HPDE6-E6E7 (cell line): ENCODE results near the gene MALT1.

Experiments used
- DNase-seq: peaks from one replicate; pipeline ENCODE4 v3.0.0; 2011; ENCODE audit warnings: missing footprints; ENCODE audit errors: extremely low spot score

The MALT1 gene

DNA sequence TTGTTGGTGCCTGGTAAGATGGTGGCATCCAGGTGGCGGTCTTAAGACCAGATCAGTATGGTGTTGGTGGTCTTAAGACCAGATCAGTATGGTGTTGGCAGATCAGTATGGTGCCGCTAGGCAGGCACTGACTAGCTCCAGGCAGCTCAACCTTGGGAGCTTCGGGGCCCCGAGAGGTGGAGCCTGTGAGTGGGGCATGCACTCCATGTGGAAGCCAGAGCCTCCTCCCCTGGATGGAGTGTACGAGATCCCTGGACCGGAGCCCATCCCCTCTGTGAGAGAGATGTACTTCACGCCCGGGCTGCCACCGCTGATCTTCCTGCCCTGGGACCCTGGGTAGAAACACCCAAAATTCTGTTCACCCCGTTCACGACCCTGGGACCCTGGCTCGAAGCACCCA, 19.0 kb downstream of the MALT1 start:
- no peak for DNase-seq

DNA sequence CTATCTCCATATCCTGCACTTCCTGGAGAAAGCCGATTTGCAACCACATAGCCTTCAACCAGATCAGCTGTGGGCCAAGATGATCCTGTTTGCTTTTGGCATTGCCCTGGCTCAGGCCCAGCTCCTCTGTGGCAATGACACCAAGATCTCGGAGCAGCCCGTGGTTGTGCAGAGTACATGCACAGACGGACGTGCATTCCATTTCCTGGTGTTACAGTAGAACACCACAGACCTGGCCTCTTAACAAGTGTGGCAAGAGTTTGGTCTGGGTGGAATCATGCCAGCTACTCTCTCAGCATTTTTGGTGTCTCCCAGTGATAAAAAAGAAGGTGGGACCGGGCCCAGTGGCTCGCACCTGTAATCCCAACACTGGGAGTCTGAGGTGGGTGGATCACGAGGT, 20.0 kb downstream of the MALT1 start:
- no peak for DNase-seq

DNA sequence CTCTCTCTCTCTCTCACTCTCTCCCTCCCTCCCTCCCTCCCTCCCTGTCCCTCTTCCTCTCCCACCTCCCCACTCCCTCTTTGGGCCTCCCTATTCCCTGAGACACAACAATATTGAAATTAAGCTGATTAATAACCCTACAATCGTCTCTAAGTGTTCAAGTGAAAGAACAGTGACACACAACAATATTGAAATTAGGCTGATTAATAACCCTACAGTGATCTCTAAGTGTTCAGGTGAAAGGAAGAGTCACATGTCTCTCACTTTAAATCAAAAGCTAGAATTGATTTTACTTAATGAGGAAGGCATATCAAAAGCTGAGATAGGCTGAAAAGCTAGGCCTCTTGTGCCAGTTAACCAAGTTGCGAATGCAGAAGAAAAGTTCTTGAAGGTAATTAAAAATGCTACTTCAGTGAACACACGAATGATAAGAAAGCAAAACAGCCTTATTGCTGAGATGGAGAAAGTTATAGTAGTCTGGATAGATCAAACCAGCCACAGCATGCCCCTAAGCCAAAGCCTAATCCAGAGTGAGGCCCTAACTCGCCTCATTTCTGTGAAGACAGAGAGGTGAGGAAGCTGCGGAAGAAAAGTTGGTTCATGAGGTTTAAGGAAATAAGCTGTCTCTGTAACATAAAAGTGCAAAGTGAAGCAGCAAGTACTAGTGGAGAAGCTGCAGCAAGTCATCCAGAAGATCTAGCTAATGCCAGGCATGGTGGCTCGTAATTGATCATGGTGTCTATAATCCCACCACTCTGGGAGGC, 21.3 kb downstream of the MALT1 start:
- DNase-seq: no peak

DNA sequence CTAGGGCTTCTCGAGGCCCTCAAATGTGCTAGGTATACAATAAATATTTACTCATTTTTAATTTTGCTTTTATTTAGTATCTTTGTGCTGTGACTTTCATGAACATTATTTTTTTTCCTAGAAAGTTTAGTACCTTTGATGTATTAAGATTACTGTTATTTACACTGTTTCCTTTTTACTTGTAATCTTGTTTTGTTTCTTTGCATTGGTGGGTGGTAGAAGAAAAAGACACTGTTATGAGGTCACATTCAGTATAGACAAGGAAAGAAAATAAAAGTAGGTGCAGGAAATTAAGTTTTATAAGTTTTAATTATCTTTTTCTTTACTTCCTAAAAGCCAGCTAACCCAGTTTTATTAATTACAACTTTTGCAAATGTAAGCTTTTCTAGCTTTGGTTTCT, 23.0 kb downstream of the MALT1 start:
- DNase-seq: no peak

DNA sequence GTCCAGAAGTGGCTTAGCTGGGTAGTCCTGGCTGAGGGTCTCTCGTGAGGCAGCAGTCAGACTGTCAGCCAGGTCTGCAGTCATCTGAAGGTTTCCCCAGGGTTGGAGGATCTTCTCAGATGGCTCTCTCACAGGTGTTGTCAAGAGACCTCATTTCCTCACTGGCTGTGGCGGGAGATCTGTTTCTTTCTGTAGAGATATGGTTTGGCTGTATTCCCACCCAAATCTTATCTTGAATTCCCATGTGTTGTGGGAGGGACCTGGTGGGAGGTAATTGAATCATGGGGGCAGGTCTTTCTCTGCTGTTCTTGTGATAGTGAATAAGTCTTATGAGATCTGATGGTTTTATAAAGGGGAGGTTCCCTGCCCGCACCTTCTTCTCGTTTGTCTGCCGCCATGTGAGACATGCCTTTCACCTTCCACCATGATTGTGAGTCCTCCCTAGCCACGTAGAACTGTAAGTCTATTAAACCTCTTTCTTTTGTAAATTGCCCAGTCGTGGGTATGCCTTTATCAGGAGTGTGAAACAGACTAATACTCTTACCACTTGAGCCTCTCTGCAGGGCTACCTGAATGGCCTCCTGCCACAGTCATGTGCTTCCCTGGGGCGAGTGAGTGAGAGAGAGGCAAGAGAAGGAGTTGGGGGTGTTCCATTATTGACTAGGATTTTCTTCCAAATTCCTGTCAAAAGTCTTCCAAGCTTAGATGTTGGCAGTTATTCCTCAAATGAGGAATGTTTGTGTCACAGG, 23.6 kb downstream of the MALT1 start:
- DNase-seq: no peak

DNA sequence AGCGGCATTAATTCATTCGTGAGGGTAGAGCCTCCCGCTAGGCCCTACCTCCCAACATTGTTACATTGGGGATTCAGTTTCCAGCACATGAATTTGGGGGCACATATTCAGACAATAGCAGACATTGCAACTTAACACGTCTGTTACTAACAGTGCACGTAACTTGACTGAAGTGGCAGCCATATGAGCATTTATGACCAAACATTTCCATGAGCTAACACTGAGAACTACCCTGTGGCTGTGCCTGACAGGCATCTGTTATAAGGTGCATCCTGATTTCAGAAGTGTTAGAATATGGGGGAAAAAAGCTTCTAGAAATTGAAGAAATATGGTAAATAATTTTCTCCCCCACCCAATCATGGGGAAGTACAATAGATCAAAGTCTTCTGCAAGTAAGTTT, 24.5 kb downstream of the MALT1 start:
- DNase-seq: no peak

DNA sequence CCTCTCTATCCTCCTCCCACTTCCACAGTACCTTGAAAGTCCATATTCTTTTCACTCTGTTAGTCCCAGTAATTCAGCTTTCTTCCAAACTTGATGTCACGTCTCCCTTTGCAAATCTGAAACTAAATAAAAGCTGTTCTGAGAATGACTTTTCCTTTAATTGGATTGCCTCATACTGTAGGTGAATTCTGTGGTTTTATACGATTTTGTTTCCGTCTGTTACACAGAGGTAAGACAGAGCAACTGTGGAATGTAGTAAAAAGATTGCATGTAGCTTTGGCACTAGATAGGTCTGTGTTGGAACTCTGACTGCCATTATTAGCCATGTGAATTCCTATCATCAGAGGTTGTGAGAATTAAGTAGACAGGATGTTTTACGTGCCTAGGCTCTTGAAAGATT, 25.9 kb downstream of the MALT1 start:
- DNase-seq: no peak

DNA sequence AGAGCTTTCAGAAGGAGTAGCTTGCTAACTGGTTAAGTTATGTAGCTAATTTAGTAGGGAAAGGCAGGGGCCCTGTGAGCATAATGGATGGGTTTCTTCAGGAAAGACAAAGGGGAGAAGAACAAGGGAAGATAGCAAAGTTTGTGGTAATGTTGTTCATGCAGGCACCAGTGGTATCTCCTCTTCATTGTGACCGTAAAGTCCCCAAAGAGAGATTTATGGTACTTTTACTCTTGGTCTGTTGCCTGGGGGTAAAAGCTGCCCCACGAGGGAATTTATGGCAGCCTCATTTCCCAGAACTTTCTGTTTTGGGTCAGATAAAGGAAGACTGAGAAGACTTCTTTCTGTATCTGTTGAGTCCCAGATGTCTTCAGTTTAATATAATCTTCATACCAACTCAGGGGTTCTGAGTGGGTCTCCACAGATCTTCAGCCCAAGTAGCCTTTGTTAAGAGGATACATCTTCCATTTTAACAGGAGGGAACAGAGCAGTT, 27.5 kb downstream of the MALT1 start:
- no peak for DNase-seq

DNA sequence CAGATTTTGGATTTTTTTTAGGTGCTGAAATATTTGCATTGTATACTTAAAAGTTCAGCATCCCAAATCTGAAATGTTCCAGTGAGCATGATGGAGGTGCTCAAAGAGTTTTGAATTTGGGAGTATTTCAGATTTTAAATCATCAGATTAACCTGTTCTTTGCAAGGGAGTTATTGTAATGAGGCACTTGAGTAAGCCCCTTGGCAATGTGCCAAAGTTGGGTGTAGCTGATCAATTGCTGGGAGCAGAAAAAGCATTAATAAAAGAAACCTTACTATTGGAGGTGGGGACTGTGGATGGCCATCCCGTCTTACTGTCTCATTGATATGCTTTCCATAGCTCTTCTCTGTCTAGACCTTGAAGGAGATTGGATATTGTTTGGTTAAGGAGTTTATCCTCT, 28.3 kb downstream of the MALT1 start:
- DNase-seq: no peak

GRCh38 chr18:58700209-58700608, 28.9 kb downstream of the MALT1 start:
- no peak for DNase-seq

- DNase-seq: no peak
Observed at GRCh38 chr18:58712930-58713329, 41.7 kb downstream of the MALT1 start.

GRCh38 chr18:58714259-58714658, 43.0 kb downstream of the MALT1 start:
- DNase-seq: no peak

- DNase-seq: no peak
Observed at GRCh38 chr18:58714821-58715220, 43.6 kb downstream of the MALT1 start.

DNA sequence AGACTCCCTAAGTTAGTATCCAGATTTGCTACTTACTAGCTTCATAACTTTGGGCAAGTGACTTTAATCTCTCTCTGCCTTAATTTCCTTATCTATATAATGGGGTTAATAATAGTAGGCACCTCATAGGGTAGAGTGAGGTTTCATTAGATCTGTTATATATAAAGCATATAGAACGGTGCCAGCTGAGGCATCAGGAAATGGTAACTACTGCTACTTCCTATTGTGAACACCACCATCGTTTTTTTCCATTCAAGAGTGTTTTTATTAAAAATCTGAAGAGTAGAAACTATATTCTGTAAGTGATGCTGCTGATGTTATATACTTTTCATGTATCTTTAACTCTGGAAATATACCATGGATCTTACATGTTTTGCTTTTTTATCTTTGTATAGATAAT, 44.3 kb downstream of the MALT1 start:
- DNase-seq: no peak

DNA sequence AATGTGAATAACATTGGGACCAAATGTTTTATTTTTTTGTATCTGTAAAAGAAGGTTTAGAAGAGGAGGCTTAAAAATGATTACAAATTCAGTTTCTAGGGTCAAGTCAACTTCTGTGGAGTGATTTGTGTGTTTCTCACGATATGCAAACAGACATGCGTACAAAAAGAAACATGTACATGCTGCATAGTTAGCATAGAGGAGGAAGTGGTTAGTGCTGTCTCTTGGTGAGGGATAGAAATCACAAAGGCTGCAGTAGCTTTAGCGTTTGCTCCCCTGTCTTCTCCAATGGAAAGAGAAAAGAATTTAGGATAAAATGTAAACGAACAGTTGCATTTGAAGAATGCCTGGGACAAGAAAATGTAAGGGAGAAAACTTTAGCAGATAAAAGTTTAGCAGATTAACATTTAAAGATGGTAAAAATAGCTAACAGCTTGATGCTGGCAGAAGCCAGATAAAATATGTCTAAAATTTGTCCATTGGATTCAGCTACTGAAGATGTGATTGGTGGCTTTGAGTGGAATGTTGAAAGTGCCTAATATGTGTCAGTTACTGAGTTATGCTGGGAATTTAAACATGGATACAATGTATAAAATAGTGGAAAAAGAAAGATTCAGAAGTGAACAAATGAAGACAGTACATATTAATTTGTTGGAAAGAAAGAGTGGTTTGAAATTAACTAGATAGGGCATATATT, 44.9 kb downstream of the MALT1 start:
- DNase-seq: no peak

- no peak for DNase-seq
Observed at GRCh38 chr18:58721566-58722239, 50.4 kb downstream of the MALT1 start.

DNA sequence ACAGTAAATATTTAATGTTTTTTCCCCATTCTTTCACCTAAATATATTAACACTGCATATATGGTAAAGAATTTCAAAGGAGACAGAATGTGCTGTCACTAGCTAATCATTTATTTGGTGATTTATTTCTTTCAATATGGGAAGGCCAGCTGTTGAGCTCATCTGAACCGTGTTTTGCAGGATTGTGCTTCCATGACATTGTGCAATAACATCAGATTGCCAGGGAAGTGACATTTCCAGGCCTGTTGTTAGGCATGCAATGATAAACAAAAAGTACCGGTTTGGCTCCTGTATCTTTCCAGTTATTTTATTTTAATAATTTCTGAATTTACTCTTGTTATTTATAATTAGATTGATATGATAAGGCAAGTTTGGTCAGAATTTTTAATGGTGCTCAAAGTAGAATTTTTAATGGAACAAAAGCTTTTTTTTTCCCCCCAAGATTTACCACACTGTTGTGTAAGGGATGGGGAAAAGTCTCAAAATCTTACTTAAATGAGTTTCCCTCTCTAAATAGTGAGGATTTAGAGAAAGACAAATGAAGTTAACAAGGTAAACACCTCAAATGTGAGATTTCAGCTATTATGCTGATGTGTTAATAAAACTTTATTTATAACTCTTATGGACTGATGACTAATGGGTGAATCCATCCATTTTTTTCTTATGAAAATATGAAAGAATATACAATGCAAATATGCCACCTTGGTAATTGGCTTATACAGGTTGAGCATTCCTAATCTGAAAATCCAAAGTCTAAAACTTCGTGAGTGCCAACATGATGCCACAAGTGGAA, 52.7 kb downstream of the MALT1 start:
- no peak for DNase-seq

DNA sequence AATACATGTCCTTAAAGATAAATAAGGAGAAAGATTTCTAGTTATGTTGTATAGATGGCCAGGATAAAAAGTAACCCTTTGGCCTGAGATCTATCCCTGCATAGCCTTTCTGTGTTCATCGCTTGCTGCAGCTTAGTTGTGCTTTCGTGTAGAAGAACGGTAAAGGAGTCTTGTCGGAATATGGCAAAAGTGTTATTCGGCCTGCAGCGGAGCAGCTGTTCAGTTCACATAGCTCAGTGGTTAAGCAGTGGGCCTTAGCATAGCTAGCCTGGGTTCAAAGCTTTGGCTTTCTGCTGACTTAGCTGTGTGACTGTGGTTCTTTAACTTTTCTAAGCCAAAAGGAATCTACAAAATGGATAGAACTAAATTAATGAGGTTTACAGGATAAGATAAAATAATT, 55.4 kb downstream of the MALT1 start:
- DNase-seq: no peak

- DNase-seq: no peak
Observed at GRCh38 chr18:58727776-58728500, 56.7 kb downstream of the MALT1 start.

GRCh38 chr18:58728719-58729118, 57.5 kb downstream of the MALT1 start:
- DNase-seq: no peak

- DNase-seq: no peak
Observed at GRCh38 chr18:58730618-58731017, 59.4 kb downstream of the MALT1 start.
